ENCODE data around the gene R3HDM1.

DNA sequence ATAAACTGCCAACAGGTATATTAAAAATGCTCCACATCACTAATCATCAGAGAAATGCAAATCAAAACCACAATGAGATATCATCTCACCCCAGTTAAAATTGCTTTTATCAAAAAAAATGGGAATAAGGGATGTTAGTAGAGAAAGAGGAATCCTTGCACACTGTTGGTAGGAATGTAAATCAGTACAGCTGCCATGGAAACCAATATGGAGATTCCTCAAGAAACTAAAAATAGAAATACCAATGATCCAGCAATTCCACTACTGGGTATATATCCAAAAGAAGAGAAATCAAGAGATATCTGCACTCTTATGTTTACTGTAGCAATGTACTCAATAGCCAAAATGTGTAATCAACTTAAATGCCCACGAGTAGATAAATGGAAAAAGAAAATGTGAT lies 40.9 kb upstream of the R3HDM1 start:
- TF ChIP-seq, protein P1, sequence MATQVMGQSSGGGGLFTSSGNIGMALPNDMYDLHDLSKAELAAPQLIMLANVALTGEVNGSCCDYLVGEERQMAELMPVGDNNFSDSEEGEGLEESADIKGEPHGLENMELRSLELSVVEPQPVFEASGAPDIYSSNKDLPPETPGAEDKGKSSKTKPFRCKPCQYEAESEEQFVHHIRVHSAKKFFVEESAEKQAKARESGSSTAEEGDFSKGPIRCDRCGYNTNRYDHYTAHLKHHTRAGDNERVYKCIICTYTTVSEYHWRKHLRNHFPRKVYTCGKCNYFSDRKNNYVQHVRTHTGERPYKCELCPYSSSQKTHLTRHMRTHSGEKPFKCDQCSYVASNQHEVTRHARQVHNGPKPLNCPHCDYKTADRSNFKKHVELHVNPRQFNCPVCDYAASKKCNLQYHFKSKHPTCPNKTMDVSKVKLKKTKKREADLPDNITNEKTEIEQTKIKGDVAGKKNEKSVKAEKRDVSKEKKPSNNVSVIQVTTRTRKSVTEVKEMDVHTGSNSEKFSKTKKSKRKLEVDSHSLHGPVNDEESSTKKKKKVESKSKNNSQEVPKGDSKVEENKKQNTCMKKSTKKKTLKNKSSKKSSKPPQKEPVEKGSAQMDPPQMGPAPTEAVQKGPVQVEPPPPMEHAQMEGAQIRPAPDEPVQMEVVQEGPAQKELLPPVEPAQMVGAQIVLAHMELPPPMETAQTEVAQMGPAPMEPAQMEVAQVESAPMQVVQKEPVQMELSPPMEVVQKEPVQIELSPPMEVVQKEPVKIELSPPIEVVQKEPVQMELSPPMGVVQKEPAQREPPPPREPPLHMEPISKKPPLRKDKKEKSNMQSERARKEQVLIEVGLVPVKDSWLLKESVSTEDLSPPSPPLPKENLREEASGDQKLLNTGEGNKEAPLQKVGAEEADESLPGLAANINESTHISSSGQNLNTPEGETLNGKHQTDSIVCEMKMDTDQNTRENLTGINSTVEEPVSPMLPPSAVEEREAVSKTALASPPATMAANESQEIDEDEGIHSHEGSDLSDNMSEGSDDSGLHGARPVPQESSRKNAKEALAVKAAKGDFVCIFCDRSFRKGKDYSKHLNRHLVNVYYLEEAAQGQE (IDR thresholded peaks at IDR 0.05), result no peak
- TF ChIP-seq JUN (IDR thresholded peaks at IDR 0.05) (no peak), EP300 (IDR thresholded peaks at IDR 0.05) (no peak), POLR2A (IDR thresholded peaks at IDR 0.05; ENCODE audit: low read length) (no peak), CBX8 (IDR thresholded peaks at IDR 0.05) (no peak), ESRRA (IDR thresholded peaks at IDR 0.05; ENCODE audit: borderline replicate concordance, low read length) (no peak), MAFK (IDR thresholded peaks at IDR 0.05; ENCODE audit: partially characterized antibody) (no peak), RARB (CRISPR knock-in tag; IDR thresholded peaks at IDR 0.05) (no peak)
- TF ChIP-seq, protein P2, sequence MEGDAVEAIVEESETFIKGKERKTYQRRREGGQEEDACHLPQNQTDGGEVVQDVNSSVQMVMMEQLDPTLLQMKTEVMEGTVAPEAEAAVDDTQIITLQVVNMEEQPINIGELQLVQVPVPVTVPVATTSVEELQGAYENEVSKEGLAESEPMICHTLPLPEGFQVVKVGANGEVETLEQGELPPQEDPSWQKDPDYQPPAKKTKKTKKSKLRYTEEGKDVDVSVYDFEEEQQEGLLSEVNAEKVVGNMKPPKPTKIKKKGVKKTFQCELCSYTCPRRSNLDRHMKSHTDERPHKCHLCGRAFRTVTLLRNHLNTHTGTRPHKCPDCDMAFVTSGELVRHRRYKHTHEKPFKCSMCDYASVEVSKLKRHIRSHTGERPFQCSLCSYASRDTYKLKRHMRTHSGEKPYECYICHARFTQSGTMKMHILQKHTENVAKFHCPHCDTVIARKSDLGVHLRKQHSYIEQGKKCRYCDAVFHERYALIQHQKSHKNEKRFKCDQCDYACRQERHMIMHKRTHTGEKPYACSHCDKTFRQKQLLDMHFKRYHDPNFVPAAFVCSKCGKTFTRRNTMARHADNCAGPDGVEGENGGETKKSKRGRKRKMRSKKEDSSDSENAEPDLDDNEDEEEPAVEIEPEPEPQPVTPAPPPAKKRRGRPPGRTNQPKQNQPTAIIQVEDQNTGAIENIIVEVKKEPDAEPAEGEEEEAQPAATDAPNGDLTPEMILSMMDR (IDR thresholded peaks at IDR 0.05), result no peak
- TF ChIP-seq, protein P3, sequence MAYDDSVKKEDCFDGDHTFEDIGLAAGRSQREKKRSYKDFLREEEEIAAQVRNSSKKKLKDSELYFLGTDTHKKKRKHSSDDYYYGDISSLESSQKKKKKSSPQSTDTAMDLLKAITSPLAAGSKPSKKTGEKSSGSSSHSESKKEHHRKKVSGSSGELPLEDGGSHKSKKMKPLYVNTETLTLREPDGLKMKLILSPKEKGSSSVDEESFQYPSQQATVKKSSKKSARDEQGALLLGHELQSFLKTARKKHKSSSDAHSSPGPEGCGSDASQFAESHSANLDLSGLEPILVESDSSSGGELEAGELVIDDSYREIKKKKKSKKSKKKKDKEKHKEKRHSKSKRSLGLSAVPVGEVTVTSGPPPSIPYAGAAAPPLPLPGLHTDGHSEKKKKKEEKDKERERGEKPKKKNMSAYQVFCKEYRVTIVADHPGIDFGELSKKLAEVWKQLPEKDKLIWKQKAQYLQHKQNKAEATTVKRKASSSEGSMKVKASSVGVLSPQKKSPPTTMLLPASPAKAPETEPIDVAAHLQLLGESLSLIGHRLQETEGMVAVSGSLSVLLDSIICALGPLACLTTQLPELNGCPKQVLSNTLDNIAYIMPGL (CRISPR knock-in tag; IDR thresholded peaks at IDR 0.05; ENCODE audit: borderline replicate concordance), result no peak

Measured in A549 (cell line).